Small intestine (tissue), 16 donors: ENCODE measurements around the gene EHMT2. TPM values are rescaled to one million over a fixed set of nuclear protein-coding genes. Genes with fewer than 3 reads are reported as not detected.

Source experiments
- DNase-seq, 2 donors: peaks; one replicate each; pipeline versions ENCODE4 v3.0.0 to v3.0.0-alpha.2; 2013
- FAIRE-seq: peaks from 2 replicates; lab custom pipeline; 2012; peaks lifted over from hg19 to GRCh38; lab: Jason Lieb, UNC
- H3K27ac ChIP-seq, 3 donors: one replicate each; pipeline ENCODE4 v1.5.1; 2013; ENCODE audit warnings: low read length in 2 of 3, mild to moderate bottlenecking in 2 of 3, control low read depth in 1 of 3, inconsistent platforms in 1 of 3, low read depth in 1 of 3, moderate library complexity in 1 of 3
- H3K27me3 ChIP-seq, 3 donors: one replicate each; pipeline ENCODE4 v1.6.1; 2013; ENCODE audit warnings: low read length in 3 of 3, inconsistent platforms in 1 of 3; ENCODE audit not compliant: control insufficient read depth in 3 of 3, insufficient read depth in 3 of 3
- H3K36me3 ChIP-seq, 3 donors: one replicate each; pipeline ENCODE4 v1.6.1; 2013; ENCODE audit warnings: low read length in 3 of 3, inconsistent platforms in 1 of 3, low read depth in 1 of 3, mild to moderate bottlenecking in 1 of 3, moderate library complexity in 1 of 3; ENCODE audit not compliant: control insufficient read depth in 3 of 3, insufficient read depth in 2 of 3
- H3K4me1 ChIP-seq, 3 donors: one replicate each; pipeline ENCODE4 v1.6.1; 2013; ENCODE audit warnings: low read length in 2 of 3, inconsistent platforms in 1 of 3, low read depth in 1 of 3, mild to moderate bottlenecking in 1 of 3, moderate library complexity in 1 of 3; ENCODE audit not compliant: control insufficient read depth in 3 of 3, insufficient read depth in 2 of 3
- H3K4me3 ChIP-seq, 3 donors: one replicate each; pipeline ENCODE4 v1.5.1; 2013; ENCODE audit warnings: low read length in 3 of 3, control low read depth in 1 of 3, inconsistent platforms in 1 of 3, low read depth in 1 of 3, mild to moderate bottlenecking in 1 of 3, moderate library complexity in 1 of 3
- H3K9me3 ChIP-seq, 2 donors: one replicate each; pipeline ENCODE4 v1.6.1; 2013; ENCODE audit warnings: low read depth in 1 of 2, low read length in 1 of 2; ENCODE audit not compliant: control insufficient read depth in 2 of 2, insufficient read depth in 1 of 2
- WGBS, 3 donors: extraction: QIAGEN DNeasy Blood & Tissue Kit; methylation state at CpG; one replicate each; pipeline ENCODE4 v1.1.7; 2013; 5-methylcytosine and 5-hydroxymethylcytosine counted together
- long read RNA-seq, 10 donors: transcript quantifications; one replicate each; lab custom pipeline, GENCODE V29; 2026
- polyA plus RNA-seq, 4 donors: library from polyadenylated mRNA; stranded (reverse) in 3 of 4; unstranded in 1 of 4; fragments of 200-250 nt in 3 of 4; fragments of 120-200 nt in 1 of 4; gene quantifications; one replicate each; pipeline versions ENCODE4 v1.2.1 to v1.2.3, GENCODE V29; 2013
- donor health status: healthy with polysubstance abuse.
- donor health status: control.
- donor health status: control.
- donor health status: Bipolar disorder and iron deficiency.
- donor health status: healthy.

EHMT2 gene
- 10 to 100 TPM; 27.8 to 50.3 (median 37.4) TPM for polyA plus RNA-seq
- long read RNA-seq, donor 1, transcript EHMT2-208 (4 exons, 1,454 nt) = major isoform, 7 of 10 reads
- long read RNA-seq, donor 1, partial matches to known transcripts = 0 of 10 reads
- long read RNA-seq, donor 1, other reads (novel, unspliced or antisense) = 0 of 10 reads
- long read RNA-seq, donor 2, partial matches to known transcripts = 19 of 33 reads
- long read RNA-seq, donor 2, other reads (novel, unspliced or antisense) = 14 of 33 reads
- long read RNA-seq, donor 3, partial matches to known transcripts = 13 of 17 reads
- long read RNA-seq, donor 3, other reads (novel, unspliced or antisense) = 0 of 17 reads
- long read RNA-seq, donor 4 = 0 reads
- long read RNA-seq, donor 5, partial matches to known transcripts = 0 of 2 reads
- long read RNA-seq, donor 5, other reads (novel, unspliced or antisense) = 0 of 2 reads
- long read RNA-seq, donor 6, full-length matches to known transcripts = 4 of 4 reads
- long read RNA-seq, donor 6, partial matches to known transcripts = 0 of 4 reads
- long read RNA-seq, donor 6, other reads (novel, unspliced or antisense) = 0 of 4 reads
- long read RNA-seq, donor 7, partial matches to known transcripts = 6 of 10 reads
- long read RNA-seq, donor 7, other reads (novel, unspliced or antisense) = 0 of 10 reads
- long read RNA-seq, donor 8, partial matches to known transcripts = 0 of 1 reads
- long read RNA-seq, donor 8, other reads (novel, unspliced or antisense) = 0 of 1 reads
- long read RNA-seq, donor 9 = 0 reads
- long read RNA-seq, donor 10, partial matches to known transcripts = 6 of 13 reads
- long read RNA-seq, donor 10, other reads (novel, unspliced or antisense) = 0 of 13 reads

DNA sequence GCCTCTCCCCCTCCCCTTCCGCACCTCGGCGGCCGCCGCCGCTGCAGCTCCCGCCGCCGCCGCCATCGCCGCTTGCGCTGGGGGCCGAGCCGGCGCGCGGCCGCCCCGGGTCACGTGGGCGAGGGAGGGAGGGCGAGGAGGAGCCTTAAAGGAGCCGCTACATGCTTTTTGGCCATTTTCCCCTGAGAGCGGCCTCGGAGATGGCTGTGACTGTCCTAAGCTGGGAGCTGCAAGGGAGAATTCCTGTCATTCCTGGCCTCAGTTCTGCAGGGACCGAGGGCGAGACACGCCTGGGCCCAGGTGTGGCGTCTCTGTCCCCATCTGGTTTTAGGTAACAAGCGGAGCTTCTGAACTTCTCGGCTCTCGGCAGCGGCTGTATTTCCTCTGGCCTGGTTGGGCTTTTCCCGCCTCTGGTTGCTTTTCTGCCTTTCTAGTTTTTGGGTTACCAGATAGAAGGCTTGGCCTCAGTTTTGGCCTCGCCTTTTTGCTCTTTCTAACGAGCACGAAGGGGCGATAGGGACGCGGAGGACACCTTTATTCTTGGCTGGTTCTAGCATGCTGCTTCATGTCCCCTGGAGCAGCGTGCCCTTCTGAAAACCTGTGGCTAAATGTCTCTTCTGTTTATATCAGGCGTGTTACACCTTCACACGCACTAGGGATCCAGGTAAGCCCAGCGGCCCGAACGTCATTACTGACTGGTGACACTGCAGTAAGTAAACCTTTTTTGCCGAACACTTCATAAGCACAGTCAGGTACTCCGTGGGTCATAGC, at the start of gene EHMT2:
EHMT2 (minus strand) TSS at position 87 of the 771 bp plus-strand sequence; CDS start at position 66, 21 bp downstream.
- FAIRE-seq = no peak
- H3K9me3 ChIP-seq = no peaks in the 10 kb centered on the region
- peak within 1 kb of the TSS; percentile 71 to 99 (median 88) for H3K4me3 ChIP-seq
- WGBS, 3 donors = 0 to 1% (median 1%) methylated on average over 27 to 49 of the region's 49 CpGs
- peak; percentile 87 to 96 for DNase-seq
- H3K4me1 ChIP-seq = peaks cover 0 to 31% (median 3%) of the 10 kb centered on the region in 3 donors
- peaks cover 3 to 36% (median 5%) of the 10 kb centered on the region in 3 donors for H3K36me3 ChIP-seq
- H3K27ac ChIP-seq = peak within 1 kb of the TSS; percentile 69 to 92 (median 79)
- no peaks in the 10 kb centered on the region for H3K27me3 ChIP-seq

DNA sequence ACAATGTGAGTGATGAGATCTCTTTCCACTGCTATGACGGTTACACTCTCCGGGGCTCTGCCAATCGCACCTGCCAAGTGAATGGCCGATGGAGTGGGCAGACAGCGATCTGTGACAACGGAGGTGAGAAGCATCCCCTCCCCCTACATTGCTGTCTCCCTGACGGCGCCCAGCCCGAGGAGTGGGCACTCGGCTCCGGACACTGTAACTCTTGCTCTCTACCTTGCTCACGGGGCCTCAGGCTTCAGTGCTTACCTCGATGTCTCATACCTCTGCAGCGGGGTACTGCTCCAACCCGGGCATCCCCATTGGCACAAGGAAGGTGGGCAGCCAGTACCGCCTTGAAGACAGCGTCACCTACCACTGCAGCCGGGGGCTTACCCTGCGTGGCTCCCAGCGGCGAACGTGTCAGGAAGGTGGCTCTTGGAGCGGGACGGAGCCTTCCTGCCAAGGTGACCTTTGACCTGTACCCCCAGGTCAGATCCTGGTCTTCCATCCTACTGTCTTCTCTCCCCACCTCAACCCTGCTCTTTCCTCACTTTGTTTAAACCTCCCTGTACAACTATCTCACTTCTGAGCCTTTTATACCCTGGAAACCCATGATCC, 49.7 kb upstream of the EHMT2 start:
- DNase-seq (no peak), FAIRE-seq (no peak)
- Histone ChIP-seq H3K36me3 (peaks cover 0 to 24% (median 0%) of the 10 kb centered on the region in 3 donors), H3K9me3 (no peaks in the 10 kb centered on the region), H3K27me3 (no peaks in the 10 kb centered on the region), H3K4me1 (peaks cover 0 to 31% (median 4%) of the 10 kb centered on the region in 3 donors), H3K4me3 (no peak overlapping the region), H3K27ac (no peak overlapping the region)
- WGBS, 3 donors = 90 to 92% (median 91%) methylated on average over 24 of the region's 24 CpGs

DNA sequence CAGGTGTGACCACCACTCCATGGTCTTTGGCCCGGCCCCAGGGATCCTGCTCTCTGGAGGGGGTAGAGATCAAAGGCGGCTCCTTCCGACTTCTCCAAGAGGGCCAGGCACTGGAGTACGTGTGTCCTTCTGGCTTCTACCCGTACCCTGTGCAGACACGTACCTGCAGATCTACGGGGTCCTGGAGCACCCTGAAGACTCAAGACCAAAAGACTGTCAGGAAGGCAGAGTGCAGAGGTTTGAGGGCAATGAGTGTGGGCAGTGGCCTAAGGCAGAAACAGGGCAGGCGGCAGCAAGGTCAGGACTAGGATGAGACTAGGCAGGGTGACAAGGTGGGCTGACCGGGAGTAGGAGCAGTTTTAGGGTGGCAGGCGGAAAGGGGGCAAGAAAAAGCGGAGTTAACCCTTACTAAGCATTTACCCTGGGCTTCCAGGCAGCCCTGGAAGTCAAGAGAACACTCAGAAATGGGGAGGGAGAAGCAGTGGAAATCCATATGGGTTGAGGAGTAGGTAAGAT, 48.9 kb upstream of the EHMT2 start:
- Histone ChIP-seq H3K36me3 (peaks cover 0 to 17% (median 0%) of the 10 kb centered on the region in 3 donors), H3K27ac (peak overlapping the region; percentile 86 to 95 (median 92)), H3K27me3 (no peaks in the 10 kb centered on the region), H3K4me3 (peak overlapping the region in 2 of 3 donors; percentile 33 to 46), H3K9me3 (no peaks in the 10 kb centered on the region), H3K4me1 (peaks cover 0 to 31% (median 4%) of the 10 kb centered on the region in 3 donors)
- WGBS, 3 donors = 32 to 66% (median 54%) methylated on average over 11 of the region's 11 CpGs
- no peak for FAIRE-seq
- DNase-seq = no peak

DNA sequence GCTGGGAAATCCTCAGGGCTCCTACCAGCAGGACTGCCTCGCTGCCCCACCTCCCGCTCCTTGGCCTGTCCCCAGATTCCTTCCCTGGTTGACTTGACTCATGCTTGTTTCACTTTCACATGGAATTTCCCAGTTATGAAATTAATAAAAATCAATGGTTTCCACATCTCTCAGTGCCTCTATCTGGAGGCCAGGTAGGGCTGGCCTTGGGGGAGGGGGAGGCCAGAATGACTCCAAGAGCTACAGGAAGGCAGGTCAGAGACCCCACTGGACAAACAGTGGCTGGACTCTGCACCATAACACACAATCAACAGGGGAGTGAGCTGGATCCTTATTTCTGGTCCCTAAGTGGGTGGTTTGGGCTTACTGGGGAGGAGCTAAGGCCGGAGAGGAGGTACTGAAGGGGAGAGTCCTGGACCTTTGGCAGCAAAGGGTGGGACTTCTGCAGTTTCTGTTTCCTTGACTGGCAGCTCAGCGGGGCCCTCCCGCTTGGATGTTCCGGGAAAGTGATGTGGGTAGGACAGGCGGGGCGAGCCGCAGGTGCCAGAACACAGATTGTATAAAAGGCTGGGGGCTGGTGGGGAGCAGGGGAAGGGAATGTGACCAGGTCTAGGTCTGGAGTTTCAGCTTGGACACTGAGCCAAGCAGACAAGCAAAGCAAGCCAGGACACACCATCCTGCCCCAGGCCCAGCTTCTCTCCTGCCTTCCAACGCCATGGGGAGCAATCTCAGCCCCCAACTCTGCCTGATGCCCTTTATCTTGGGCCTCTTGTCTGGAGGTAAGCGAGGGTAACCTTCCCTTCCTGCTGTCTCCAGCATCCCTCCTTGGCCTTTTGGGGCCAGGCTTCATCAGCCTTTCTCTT, 48.2 kb upstream of the EHMT2 start, which contains the start of gene CFB:
CFB (plus strand) TSS at position 589 of the 863 bp plus-strand sequence; CDS start at position 716, 127 bp downstream.
- Histone ChIP-seq H3K4me1 (peaks cover 0 to 32% (median 4%) of the 10 kb centered on the region in 3 donors), H3K27me3 (no peaks in the 10 kb centered on the region), H3K27ac (peak within 1 kb of the TSS; percentile 86 to 95 (median 92)), H3K9me3 (no peaks in the 10 kb centered on the region), H3K36me3 (peaks cover 0 to 10% (median 0%) of the 10 kb centered on the region in 3 donors), H3K4me3 (peak within 1 kb of the TSS in 2 of 3 donors; percentile 33 to 46)
- WGBS, 3 donors = 9 to 22% (median 13%) methylated on average over 11 of the region's 11 CpGs
- FAIRE-seq (no peak), DNase-seq (peak; percentile 93 to 97)

DNA sequence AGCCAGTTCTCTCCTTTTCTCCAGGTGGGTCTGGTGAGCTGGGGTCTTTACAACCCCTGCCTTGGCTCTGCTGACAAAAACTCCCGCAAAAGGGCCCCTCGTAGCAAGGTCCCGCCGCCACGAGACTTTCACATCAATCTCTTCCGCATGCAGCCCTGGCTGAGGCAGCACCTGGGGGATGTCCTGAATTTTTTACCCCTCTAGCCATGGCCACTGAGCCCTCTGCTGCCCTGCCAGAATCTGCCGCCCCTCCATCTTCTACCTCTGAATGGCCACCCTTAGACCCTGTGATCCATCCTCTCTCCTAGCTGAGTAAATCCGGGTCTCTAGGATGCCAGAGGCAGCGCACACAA, 47.6 kb upstream of the EHMT2 start:
- Histone ChIP-seq H3K9me3 (no peaks in the 10 kb centered on the region), H3K36me3 (peaks cover 0 to 6% (median 0%) of the 10 kb centered on the region in 3 donors), H3K27ac (peak overlapping the region; percentile 86 to 95 (median 92)), H3K4me1 (peaks cover 0 to 37% (median 4%) of the 10 kb centered on the region in 3 donors), H3K4me3 (peak overlapping the region in 1 of 3 donors; percentile 4), H3K27me3 (no peaks in the 10 kb centered on the region)
- WGBS, 3 donors = 23 to 50% (median 36%) methylated on average over 9 of the region's 9 CpGs
- no peak for FAIRE-seq
- no peak for DNase-seq

DNA sequence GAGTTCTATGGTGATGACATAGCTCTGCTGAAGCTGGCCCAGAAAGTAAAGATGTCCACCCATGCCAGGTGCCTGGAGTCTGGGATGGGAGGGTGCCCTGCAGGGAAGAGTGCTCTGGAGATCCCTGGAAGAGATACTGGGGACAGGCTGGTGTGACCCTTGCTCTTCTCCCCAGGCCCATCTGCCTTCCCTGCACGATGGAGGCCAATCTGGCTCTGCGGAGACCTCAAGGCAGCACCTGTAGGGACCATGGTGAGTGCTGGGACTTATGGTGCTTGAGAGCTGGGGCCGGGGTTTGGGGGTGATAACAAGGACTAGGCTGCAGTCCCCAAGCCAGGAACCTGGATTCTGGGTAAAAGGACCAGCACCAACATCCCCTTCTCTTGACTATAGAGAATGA, 46.2 kb upstream of the EHMT2 start:
- WGBS, 3 donors = 86 to 89% (median 88%) methylated on average over 3 of the region's 3 CpGs
- DNase-seq (no peak), FAIRE-seq (no peak)
- H3K4me1 ChIP-seq = peaks cover 0 to 41% (median 4%) of the 10 kb centered on the region in 3 donors
- H3K4me3 ChIP-seq = no peak overlapping the region
- H3K36me3 ChIP-seq = peaks cover 0 to 5% (median 0%) of the 10 kb centered on the region in 3 donors
- H3K9me3 ChIP-seq = no peaks in the 10 kb centered on the region
- no peak overlapping the region for H3K27ac ChIP-seq
- no peaks in the 10 kb centered on the region for H3K27me3 ChIP-seq

DNA sequence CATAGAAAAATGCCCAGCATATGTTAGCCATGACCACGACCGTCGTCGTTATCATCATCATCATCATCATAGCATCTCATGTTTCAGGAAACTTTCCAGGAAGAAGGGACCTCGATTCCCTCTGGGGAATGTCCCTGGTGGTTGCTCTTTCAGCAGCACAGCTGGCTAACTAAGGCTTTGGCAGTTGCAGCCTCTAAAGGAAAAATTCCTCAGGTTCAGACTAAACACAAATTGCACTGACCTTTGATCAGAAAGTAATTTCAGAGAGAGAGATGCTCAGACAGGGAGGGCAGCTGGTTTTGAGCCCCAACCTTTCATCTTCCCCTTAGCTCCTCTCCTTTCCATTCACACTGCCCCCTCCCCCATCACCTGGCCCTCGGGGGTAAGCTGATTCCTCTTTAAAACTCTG, 42.8 kb upstream of the EHMT2 start:
- H3K9me3 ChIP-seq = no peaks in the 10 kb centered on the region
- H3K4me3 ChIP-seq = no peak overlapping the region
- no peaks in the 10 kb centered on the region for H3K27me3 ChIP-seq
- no peak overlapping the region for H3K27ac ChIP-seq
- H3K36me3 ChIP-seq = no peaks in the 10 kb centered on the region
- WGBS, 3 donors = 4 to 7% (median 5%) methylated on average over 6 of the region's 6 CpGs
- FAIRE-seq (no peak), DNase-seq (peak; percentile 52 to 60)
- peaks cover 0 to 30% (median 4%) of the 10 kb centered on the region in 3 donors for H3K4me1 ChIP-seq
